Astrocyte (in vitro differentiated cells and primary cell): ENCODE results near the gene NANOGP8. TPM values are rescaled to one million over a fixed set of nuclear protein-coding genes. Genes with fewer than 3 reads are reported as not detected.

Source experiments
- DNase-seq: peaks from one replicate; pipeline ENCODE4 v3.0.0-alpha.2; 2010; ENCODE audit warnings: low read depth
- FAIRE-seq: peaks from 2 replicates; lab custom pipeline; 2011; peaks lifted over from hg19 to GRCh38; lab: Jason Lieb, UNC
- H2AFZ ChIP-seq: 2 replicates; pipeline ENCODE4 v1.6.0; 2012; ENCODE audit warnings: low read depth, low read length, inconsistent platforms
- H3K27ac ChIP-seq: 2 replicates; pipeline ENCODE4 v1.5.1; 2011; ENCODE audit warnings: low read depth, low read length, inconsistent platforms
- H3K27me3 ChIP-seq: 2 replicates; pipeline ENCODE4 v1.6.0; 2011; ENCODE audit warnings: low read length, inconsistent platforms; ENCODE audit not compliant: insufficient read depth
- H3K36me3 ChIP-seq: 2 replicates; pipeline ENCODE4 v1.5.1; 2011; ENCODE audit warnings: low read length, inconsistent platforms; ENCODE audit not compliant: insufficient read depth
- H3K4me1 ChIP-seq: 2 replicates; pipeline ENCODE4 v1.5.1; 2011; ENCODE audit warnings: low read length, inconsistent platforms; ENCODE audit not compliant: insufficient read depth
- H3K4me2 ChIP-seq: 2 replicates; pipeline ENCODE4 v1.6.0; 2012; ENCODE audit warnings: low read length, inconsistent platforms
- H3K4me3 ChIP-seq: 2 replicates; pipeline ENCODE4 v1.5.1; 2011; ENCODE audit warnings: low read depth, mild to moderate bottlenecking, low read length, inconsistent platforms; ENCODE audit not compliant: insufficient read depth
- H3K79me2 ChIP-seq: 2 replicates; pipeline ENCODE4 v1.6.0; 2012; ENCODE audit warnings: mild to moderate bottlenecking, low read length, inconsistent platforms; ENCODE audit not compliant: insufficient read depth
- H3K9ac ChIP-seq: 2 replicates; pipeline ENCODE4 v1.6.0; 2012; ENCODE audit warnings: mild to moderate bottlenecking, low read length, inconsistent platforms
- H3K9me3 ChIP-seq: 2 replicates; pipeline ENCODE4 v1.5.1; 2012; ENCODE audit warnings: low read depth, mild to moderate bottlenecking, low read length, inconsistent platforms; ENCODE audit not compliant: insufficient read depth
- H4K20me1 ChIP-seq: 2 replicates; pipeline ENCODE4 v1.6.0; 2012; ENCODE audit warnings: low read length, inconsistent platforms; ENCODE audit not compliant: insufficient read depth
- H3K27ac Mint-ChIP-seq: one replicate; pipeline ENCODE4 v1.8.0; 2021; ENCODE audit warnings: mild to moderate bottlenecking, mixed read lengths; ENCODE audit not compliant: unreplicated experiment
- H3K27me3 Mint-ChIP-seq: one replicate; pipeline ENCODE4 v1.8.0; 2021; ENCODE audit warnings: low read depth, mixed read lengths; ENCODE audit not compliant: unreplicated experiment
- H3K36me3 Mint-ChIP-seq: one replicate; pipeline ENCODE4 v1.8.0; 2021; ENCODE audit warnings: low read depth, mixed read lengths; ENCODE audit not compliant: unreplicated experiment
- H3K4me1 Mint-ChIP-seq: one replicate; pipeline ENCODE4 v1.8.0; 2021; ENCODE audit warnings: low read depth, mixed read lengths; ENCODE audit not compliant: unreplicated experiment
- H3K4me3 Mint-ChIP-seq: one replicate; pipeline ENCODE4 v1.8.0; 2021; ENCODE audit warnings: mild to moderate bottlenecking, moderate library complexity, mixed read lengths; ENCODE audit not compliant: unreplicated experiment
- H3K9me3 Mint-ChIP-seq: one replicate; pipeline ENCODE4 v1.8.0; 2021; ENCODE audit warnings: mild to moderate bottlenecking, mixed read lengths; ENCODE audit not compliant: unreplicated experiment
- CTCF ChIP-seq: IDR thresholded peaks from 2 replicates; pipeline ENCODE4 v1.5.1; 2011; ENCODE audit warnings: low read depth, mild to moderate bottlenecking, inconsistent platforms, low read length, moderate library complexity; ENCODE audit not compliant: insufficient read depth
- EZH2 ChIP-seq: IDR thresholded peaks from 2 replicates; pipeline ENCODE4 v1.6.1; 2012; ENCODE audit warnings: mild to moderate bottlenecking, low read length, inconsistent platforms; ENCODE audit not compliant: insufficient read depth
- total RNA-seq: library from RNA; stranded (reverse); gene quantifications from 2 replicates; pipeline ENCODE4 v1.2.1, GENCODE V29; 2021

NANOGP8 gene
- total RNA-seq, 1 donor from 2014 or later, result not detected

DNA sequence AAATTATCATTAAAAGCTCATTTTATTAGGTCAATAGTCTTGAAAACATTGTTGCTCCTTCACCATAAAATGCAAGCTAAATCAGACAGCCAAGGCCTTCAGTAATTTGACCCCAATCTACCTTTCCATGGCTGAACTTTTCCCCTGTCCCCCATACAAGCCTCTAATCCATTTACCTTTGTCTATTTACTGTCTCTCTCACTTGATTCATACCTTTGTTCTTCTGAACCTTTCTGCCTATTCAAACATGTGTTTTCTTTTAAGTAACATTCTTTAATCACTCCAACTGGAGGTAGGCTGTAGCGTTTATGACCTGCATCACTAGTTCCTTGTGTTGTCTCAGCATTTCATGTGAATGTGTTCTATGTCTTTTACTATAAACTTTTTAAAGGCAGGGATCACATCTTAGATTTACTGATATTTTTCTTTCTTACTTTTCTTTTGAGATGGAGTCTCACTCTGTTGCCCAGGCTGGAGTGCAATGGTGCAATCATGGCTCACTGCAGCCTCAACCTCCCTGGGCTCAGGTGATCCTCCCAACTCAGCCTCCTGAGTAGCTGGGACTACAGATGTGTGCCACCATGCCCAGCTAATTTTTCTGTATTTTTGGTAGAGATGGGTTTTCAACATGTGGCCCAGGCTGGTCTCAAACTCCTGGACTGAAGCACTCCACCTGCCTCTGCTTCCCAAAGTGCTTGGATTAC lies 5.2 kb upstream of the NANOGP8 start:
- Histone ChIP-seq H3K27ac (no peak overlapping the region), H4K20me1 (no peaks in the 10 kb centered on the region), H3K4me1 (no peaks in the 10 kb centered on the region), H3K4me2 (no peak overlapping the region), H3K27me3 (no peaks in the 10 kb centered on the region), H3K9me3 (no peaks in the 10 kb centered on the region), H3K9ac (no peak overlapping the region), H3K4me3 (no peak overlapping the region), H3K79me2 (no peaks in the 10 kb centered on the region), H2AFZ (no peak overlapping the region), H3K36me3 (no peaks in the 10 kb centered on the region)
- Mint-ChIP-seq H3K4me1 (no peaks in the 10 kb centered on the region), H3K27ac (no peak overlapping the region), H3K27me3 (no peaks in the 10 kb centered on the region), H3K9me3 (no peaks in the 10 kb centered on the region), H3K4me3 (no peak overlapping the region), H3K36me3 (no peaks in the 10 kb centered on the region)
- no peak for DNase-seq
- no peak for TF ChIP-seq EZH2
- TF ChIP-seq CTCF, result no peak
- no peak for FAIRE-seq

DNA sequence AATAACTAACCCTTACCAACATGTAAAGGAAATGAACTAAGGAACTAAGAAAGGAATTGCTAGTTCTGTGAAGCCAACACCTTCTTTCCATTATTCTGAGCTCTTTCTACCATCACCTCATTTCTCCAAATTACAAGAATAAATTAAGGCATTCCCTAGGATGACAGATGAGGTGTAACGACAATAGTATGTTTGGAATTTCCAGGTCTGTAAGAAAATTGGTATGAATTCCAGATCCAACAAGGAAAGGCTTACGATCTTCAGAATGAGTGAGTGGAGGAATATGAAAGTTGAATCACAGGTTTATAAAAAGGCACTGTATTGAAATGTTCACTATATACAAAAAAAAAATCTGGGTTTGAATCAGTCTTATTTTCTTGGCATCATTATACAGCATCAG lies 4.5 kb upstream of the NANOGP8 start:
- H2AFZ ChIP-seq, result no peak overlapping the region
- no peak overlapping the region for H3K27ac ChIP-seq
- peaks cover 2% of the 10 kb centered on the region for H3K9me3 Mint-ChIP-seq
- no peaks in the 10 kb centered on the region for H3K36me3 Mint-ChIP-seq
- peaks cover 2% of the 10 kb centered on the region for H3K27me3 Mint-ChIP-seq
- no peaks in the 10 kb centered on the region for H3K4me1 Mint-ChIP-seq
- no peak overlapping the region for H3K4me3 Mint-ChIP-seq
- no peak for FAIRE-seq
- no peaks in the 10 kb centered on the region for H3K79me2 ChIP-seq
- H3K27ac Mint-ChIP-seq, result no peak overlapping the region
- no peaks in the 10 kb centered on the region for H3K9me3 ChIP-seq
- H3K4me1 ChIP-seq, result no peaks in the 10 kb centered on the region
- TF ChIP-seq EZH2, result no peak
- TF ChIP-seq CTCF, result no peak
- H3K4me3 ChIP-seq, result no peak overlapping the region
- H3K4me2 ChIP-seq, result no peak overlapping the region
- peak; percentile 44 for DNase-seq
- H3K36me3 ChIP-seq, result no peaks in the 10 kb centered on the region
- H3K9ac ChIP-seq, result no peak overlapping the region
- H3K27me3 ChIP-seq, result no peaks in the 10 kb centered on the region
- no peaks in the 10 kb centered on the region for H4K20me1 ChIP-seq

- no peaks in the 10 kb centered on the region for H4K20me1 ChIP-seq
- FAIRE-seq (no peak), DNase-seq (no peak)
- H3K4me1 ChIP-seq, result no peaks in the 10 kb centered on the region
- no peaks in the 10 kb centered on the region for H3K4me1 Mint-ChIP-seq
- no peak overlapping the region for H3K27ac Mint-ChIP-seq
- H3K9me3 Mint-ChIP-seq, result peaks cover 2% of the 10 kb centered on the region
- H3K27me3 Mint-ChIP-seq, result peaks cover 2% of the 10 kb centered on the region
- H3K9me3 ChIP-seq, result no peaks in the 10 kb centered on the region
- no peak overlapping the region for H3K4me2 ChIP-seq
- H3K9ac ChIP-seq, result no peak overlapping the region
- H3K36me3 Mint-ChIP-seq, result no peaks in the 10 kb centered on the region
- H3K27me3 ChIP-seq, result no peaks in the 10 kb centered on the region
- H3K79me2 ChIP-seq, result no peaks in the 10 kb centered on the region
- no peak overlapping the region for H3K4me3 Mint-ChIP-seq
- TF ChIP-seq EZH2 (no peak), CTCF (no peak)
- H3K4me3 ChIP-seq, result no peak overlapping the region
- H2AFZ ChIP-seq, result no peak overlapping the region
- H3K27ac ChIP-seq, result no peak overlapping the region
- no peaks in the 10 kb centered on the region for H3K36me3 ChIP-seq
Measured at GRCh38 chr15:35088329-35088728, 3.2 kb upstream of the NANOGP8 start.
